Measurements from ENCODE around the gene FGD5.

DNA sequence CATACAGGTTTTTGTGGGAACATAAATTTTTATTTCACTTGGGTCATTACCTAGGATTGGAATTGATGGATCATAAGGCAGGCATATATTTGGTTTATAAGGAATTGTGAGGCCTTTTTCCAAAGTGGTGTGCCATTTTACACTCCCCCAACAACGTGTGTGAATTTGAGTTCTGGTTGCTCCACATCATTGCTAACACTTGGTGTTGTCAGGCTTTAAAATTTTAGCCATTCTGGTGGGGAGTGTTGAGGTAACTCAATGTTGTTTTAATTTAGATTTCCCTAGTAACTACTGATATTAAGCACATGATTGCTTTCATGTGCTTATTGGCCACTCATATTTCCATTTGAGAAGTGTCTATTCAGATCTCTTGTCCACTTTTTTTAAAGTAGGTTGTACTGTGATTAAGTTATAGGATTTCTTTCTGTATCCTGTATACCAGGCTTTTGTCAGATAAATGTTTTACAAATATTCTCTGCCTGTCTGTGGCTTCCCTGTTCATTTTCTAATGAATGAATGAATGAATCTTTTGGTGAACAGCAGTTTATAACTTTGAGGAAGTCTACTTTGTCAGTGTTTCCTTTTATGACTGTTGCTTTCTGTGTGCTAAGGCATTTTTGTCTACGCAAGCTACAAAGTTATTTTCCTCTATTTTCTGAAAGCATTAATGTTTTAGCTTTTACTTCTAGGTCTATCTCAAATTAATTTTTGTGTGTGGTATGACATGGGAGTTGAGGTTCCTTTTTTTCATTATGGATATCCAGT is 110.7 kb downstream of the FGD5 start:
- TF ChIP-seq, protein P1, sequence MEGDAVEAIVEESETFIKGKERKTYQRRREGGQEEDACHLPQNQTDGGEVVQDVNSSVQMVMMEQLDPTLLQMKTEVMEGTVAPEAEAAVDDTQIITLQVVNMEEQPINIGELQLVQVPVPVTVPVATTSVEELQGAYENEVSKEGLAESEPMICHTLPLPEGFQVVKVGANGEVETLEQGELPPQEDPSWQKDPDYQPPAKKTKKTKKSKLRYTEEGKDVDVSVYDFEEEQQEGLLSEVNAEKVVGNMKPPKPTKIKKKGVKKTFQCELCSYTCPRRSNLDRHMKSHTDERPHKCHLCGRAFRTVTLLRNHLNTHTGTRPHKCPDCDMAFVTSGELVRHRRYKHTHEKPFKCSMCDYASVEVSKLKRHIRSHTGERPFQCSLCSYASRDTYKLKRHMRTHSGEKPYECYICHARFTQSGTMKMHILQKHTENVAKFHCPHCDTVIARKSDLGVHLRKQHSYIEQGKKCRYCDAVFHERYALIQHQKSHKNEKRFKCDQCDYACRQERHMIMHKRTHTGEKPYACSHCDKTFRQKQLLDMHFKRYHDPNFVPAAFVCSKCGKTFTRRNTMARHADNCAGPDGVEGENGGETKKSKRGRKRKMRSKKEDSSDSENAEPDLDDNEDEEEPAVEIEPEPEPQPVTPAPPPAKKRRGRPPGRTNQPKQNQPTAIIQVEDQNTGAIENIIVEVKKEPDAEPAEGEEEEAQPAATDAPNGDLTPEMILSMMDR (IDR thresholded peaks at IDR 0.05), result no peak
- no peak for TF ChIP-seq POLR2A (IDR thresholded peaks at IDR 0.05)
